ENCODE data around the gene KCND1.

GRCh38 chrX:48997865-48998264 is 26.2 kb upstream of the KCND1 start:
- no peak for TF ChIP-seq CTCF (conservative IDR thresholded peaks at IDR 0.05; ENCODE audit: low read depth, low read length)
- no peak for TF ChIP-seq POLR2A (IDR thresholded peaks at IDR 0.05; ENCODE audit: low read depth, low read length)
- no peak for TF ChIP-seq RAD21 (IDR thresholded peaks at IDR 0.05; ENCODE audit: low read length)
- TF ChIP-seq CEBPB (IDR thresholded peaks at IDR 0.05; ENCODE audit: low read depth, low read length), result no peak
- no peak for TF ChIP-seq RCOR1 (IDR thresholded peaks at IDR 0.05; ENCODE audit: insufficient replicate concordance, low read length)
- TF ChIP-seq SMC3 (IDR thresholded peaks at IDR 0.05; ENCODE audit: low read depth, low read length), result no peak
- no peak for TF ChIP-seq ELK1 (IDR thresholded peaks at IDR 0.05; ENCODE audit: borderline replicate concordance, low read depth, low read length)
- no peak for TF ChIP-seq NFE2L2 (IDR thresholded peaks at IDR 0.05; ENCODE audit: low read depth, low read length)
- TF ChIP-seq MAZ (IDR thresholded peaks at IDR 0.05; ENCODE audit: borderline replicate concordance, low read depth, low read length), result no peak
- TF ChIP-seq BHLHE40 (IDR thresholded peaks at IDR 0.05; ENCODE audit: low read depth, low read length), result no peak
- TF ChIP-seq MAFK (IDR thresholded peaks at IDR 0.05; ENCODE audit: low read depth, low read length), result no peak
- TF ChIP-seq RFX5 (IDR thresholded peaks at IDR 0.05; ENCODE audit: low read depth, low read length), result no peak
- TF ChIP-seq MXI1 (IDR thresholded peaks at IDR 0.05; ENCODE audit: borderline replicate concordance, low read depth, low read length), result no peak
- no peak for TF ChIP-seq USF2 (IDR thresholded peaks at IDR 0.05; ENCODE audit: low read depth, low read length)

All from IMR-90 (cell line).